GM21447 (cell line): Measurements from ENCODE around the gene MRPL49.
"Not testable (repeated sequence)": the region's sequence is repeated elsewhere in the genome, so short reads cannot be mapped to it uniquely, and the experiment has no call there.

Experiments used
- ATAC-seq: cut with Tn5 transposase; IDR thresholded peaks from one replicate; pipeline ENCODE4 v1.9.1; 2021; ENCODE audit not compliant: unreplicated experiment

The MRPL49 gene

DNA sequence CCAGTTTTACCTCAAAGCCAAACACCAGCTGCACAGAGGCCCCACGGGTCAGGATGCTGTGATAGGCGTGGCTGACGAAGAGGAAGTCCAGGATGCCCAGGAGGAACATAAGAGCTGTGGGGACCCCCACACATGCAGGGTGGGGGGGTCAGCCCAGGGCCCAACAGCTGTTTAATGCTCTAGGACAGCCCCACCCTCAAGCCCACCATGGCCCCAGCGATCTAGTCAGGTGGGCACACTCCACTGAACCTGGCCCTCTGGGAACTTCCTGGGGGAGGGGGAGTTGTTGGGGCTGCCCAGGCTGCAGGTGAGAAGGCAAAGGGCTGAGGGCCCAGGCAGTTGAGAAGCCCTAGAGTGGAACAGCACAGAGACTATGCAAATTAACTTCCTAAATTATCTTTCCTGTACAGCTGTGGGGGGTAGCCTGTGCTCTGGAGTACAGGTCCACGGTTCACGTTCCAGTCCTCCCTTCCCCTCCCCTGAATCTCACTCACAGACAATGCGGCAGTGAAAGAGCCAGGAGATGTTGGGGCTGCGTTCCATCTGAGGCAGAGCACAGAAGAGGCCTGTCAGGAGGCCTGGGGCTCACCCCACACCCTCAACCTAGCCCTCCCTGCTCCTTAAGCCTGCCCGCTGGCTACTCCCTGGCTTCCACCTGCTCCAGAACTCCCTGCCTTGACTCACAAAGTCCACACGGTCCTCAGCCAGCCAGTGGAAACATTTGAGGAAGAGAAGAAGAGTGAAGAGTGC, 10.3 kb downstream of the MRPL49 start:
- ATAC-seq = peak; percentile 39

DNA sequence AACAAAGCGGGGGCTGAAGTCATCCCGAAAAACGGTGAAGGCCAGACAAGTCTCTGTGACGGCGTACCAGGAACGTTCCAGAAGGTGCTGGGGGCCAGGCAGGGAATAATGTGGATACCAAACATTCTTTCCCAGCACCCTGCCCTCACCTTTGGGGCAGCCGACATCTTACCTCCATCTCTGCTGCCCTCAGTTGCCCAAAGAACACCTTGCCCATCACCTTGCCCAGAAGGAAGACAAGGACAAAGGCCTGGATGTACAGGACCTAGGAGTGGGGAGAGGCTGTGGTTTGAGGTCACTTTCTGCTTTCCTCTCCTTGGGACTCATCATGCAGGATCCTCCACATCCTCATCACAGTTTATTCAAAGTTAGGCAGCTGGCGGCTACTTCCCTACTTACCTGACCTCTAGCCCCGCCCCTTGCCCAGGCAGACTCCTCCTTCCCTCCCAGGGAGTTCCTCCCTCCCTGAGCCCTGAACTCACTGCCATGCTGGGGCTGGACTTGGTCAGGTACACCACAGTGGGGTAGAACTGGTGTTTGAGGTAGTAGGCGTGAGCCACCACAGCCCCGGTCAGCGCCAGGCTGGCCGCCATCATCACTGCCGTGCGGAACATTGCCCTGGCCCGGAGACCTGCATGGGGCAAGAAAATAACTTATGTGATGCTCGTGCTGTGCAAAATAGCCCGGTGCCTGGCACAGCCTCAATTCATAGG, 11.0 kb downstream of the MRPL49 start:
- ATAC-seq = no peak

DNA sequence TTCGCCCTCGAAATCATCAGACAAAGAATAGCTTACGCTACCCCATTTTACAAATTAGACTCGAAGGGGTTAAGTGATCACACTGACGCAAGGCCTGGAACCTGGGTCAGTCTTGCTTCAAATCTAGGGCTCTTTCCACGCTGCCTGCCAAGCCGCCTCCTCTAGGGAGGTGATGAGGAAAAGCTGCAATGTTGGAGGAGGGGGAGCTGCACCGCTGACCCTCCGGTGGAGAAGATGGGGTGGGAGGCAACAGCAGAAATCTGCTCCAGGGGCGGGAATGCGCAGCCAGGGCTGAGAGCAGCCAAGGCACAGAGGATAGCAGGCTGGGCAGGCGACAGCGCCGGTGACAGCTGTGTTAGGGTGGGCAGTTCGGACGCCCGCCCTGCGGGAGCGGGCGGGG, 11.6 kb downstream of the MRPL49 start:
- ATAC-seq = no peak

DNA sequence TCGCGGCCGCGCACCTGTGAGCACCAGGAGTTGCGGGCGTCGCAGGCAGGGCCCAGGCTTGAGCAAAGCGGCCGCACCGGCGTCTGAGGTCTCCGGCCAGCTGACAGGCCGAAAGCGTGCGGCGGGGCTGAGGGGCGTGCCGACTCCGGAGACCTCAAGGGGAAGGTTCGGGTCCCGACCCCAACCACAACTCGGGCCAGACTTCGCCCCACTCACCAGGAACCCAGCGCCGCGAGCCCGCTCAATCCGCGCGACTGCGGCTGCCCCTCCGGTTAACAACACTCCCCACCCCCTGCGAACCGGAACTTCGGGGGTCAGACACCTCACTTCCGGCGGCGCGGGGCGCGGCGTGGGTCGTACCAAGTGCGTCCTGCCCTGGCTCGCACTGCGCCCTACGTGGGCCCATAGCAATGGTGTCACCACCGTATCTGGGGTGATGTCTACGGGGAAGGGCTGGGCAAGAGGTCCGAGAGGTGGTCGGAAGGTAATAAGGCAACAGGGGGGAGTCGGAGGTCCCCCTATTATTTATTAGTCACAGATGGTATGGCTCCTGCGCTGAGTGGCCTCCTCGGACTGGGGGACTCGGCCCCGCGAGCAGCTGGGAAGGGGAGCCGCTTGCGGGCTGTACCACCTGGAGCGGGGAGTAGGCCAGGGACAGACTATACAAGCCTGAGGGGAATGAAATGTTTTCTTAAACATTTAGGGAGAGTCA, 12.3 kb downstream of the MRPL49 start, which contains the start of gene SYVN1:
TSS of gene SYVN1 (minus strand) at position 280 of the 712 bp plus-strand sequence. CDS start 918 bp downstream, outside the sequence.
- peak; percentile 52 for ATAC-seq

DNA sequence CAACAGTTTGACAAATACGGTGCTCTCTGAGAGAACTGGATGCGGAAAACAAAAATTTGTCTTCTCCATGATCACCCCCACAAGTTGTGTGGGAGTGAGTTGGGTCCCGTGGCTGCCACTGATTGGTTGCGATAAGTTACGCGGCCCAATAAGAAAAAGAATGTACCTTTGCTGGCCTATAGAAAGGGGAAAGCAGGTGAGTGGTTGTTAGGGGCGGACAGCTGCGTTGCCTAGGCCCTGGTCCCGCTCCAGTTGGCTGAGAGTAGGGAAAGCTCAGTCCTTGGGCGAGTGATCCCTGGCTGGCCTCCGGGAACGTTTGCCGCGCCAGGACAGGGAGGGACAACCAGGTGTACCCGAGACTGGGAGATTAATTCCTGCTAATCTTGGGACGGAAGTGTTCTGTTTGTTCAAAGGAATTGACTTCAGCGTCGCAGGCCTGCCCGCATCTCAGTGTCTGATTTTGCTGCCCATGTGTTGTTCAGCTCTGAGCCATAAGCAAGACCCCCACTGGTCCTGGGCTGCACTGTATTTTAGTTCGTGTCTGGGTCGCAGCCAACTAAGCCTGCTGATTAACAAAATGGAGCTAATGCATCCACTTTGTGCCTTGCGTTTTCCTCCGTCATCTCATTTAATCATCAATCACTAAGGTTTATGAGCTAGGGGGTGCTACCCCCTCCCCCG, 13.0 kb downstream of the MRPL49 start:
- peak; percentile 68 for ATAC-seq

DNA sequence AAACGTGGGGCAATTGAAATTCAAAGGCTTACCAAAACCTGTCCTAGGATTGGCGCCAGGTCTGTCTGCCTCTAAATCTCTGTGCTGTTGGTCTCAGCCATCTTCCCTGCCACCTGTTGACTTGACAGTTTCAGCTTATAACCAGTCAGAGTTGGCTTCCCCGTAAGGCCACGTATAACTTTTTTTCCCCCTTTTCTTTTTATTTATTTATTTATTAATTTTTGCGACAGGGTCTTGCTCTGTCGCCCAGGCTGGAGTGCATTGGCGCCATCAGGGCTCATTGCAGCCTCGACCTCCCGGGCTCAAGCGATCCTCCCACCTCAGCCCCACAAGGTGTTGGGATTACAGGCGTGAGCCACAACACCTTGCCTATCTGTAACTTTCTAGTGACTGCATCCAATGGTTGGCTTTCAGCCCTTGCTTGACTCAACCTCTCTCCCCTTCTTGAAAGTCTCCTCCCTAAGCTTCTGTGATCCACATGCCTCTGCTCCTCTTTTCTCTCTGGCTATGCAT, 13.6 kb downstream of the MRPL49 start:
- ATAC-seq = no peak

DNA sequence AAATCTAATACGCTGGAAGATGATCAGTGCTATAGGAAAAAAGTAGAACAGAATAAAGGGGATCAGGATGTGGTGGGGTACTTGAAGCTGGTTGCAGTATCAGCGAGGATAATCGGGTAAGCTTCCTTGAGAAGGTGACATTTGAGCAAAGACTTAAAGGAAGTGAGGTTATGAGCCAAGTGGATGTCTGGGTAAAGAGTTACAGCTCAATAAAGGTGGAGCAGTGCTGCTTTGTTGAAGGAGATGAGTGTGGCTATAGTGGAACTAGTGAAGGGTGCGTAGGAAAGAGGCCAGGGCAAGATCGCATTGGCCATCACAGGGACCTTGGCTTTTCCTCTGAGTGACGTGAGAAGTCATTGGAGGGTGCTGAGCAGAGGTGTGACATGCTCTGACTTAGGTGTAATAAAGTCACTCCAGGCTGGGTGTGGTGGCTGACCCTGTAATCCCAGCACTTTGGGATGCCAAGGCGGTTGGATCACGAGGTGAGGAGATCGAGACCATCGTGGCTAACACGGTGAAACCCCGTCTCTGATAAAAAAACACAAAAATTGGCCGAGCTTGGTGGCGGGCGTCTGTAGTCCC, 14.5 kb downstream of the MRPL49 start:
- no peak for ATAC-seq

DNA sequence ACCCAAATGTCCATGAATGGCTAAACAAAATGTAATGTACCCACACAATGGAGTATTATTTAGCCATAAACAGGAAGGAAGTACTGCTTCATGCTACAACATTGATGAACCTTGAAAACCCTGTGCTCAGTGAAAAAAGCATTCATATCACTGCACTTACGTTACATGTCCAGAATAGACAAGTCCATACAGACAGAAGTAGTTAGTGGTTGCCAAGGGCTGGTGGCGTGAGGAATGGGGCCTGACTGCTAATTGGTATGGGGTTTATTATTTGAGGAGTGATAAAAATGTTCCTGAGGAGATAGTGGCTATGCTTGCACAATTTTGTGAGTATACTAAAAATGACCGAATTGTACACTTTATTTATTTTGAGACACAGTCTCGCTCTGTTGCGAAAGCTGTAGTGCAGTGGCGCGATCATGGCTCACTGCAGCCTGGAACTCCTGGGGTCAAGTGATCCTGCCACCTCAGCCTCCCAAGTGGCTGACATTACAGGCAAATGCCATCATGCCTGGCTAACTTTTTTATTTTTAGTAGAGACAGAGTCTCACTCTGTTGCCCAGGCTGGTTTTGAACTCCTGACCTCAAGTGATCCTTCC, 19.9 kb downstream of the MRPL49 start:
- ATAC-seq = no peak

DNA sequence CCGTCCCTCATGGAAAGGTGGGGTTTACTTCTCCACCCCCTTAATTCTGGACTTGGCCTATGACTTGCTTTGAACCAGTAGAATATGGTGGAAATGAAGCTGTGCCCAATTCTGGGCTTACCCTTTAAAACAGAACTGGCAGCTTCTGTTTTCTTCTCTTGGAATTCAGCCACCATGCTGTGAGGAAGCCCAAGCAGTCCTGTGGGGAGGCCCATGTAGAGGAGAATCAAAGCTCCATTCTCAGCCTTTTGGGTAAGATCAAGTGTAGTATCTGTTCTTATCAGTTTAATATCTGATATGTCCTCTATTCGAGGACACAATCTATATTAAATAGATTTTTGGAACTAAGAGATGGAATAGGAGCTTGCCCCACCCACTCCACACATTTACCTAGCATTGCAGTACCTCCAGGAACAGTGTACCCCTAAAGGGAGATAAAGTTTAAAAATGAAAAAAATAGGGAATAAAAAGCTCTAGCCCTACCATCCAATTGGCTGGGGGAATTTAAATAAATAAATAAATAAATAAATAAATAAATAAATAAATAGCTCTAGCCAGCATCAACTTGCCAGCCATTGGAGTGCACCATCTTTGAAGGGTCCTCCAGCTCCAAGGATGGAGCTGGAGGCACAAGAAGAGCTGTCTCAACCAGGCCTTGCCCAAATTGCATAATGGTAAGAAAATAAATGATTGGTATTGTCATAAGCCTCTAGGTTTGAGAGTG, 25.4 kb downstream of the MRPL49 start:
- ATAC-seq = no peak

DNA sequence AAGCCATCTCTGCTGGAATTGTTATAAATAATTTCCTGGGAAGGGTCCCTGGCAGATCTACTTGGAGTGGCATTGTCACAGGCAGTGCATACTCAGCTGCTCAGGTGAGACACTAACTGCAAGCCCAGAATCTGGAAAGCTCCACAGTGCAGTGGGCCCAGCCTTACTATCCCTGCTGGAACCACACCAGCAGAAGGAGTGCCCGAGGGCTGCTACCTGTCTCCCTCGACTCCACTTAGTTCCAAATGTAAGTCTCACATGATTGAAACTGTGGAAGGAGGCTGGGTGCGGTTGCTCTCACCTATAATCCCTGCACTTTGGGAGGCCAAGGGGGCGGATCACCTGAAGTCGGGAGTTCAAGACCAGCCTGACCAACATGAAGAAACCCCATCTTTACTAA, 26.5 kb downstream of the MRPL49 start:
- ATAC-seq = no peak

DNA sequence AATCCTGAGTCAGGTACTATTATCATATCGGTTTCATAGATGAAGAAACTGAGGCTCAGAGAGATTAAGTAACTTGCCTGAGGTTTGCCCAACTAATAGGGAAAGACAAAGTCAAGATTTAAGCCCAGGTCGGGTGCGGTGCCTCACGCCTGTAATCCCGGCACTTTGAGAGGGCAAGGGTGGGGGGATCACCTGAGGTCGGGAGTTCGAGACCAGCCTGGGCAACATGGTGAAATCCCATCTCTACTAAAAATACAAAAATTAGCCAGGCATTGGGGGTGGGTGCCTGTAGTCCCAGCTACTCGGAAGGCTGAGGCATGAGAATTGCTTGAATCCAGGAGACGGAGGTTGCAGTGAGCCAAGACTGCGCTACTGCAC, 28.0 kb downstream of the MRPL49 start:
- not testable (repeated sequence) for ATAC-seq

DNA sequence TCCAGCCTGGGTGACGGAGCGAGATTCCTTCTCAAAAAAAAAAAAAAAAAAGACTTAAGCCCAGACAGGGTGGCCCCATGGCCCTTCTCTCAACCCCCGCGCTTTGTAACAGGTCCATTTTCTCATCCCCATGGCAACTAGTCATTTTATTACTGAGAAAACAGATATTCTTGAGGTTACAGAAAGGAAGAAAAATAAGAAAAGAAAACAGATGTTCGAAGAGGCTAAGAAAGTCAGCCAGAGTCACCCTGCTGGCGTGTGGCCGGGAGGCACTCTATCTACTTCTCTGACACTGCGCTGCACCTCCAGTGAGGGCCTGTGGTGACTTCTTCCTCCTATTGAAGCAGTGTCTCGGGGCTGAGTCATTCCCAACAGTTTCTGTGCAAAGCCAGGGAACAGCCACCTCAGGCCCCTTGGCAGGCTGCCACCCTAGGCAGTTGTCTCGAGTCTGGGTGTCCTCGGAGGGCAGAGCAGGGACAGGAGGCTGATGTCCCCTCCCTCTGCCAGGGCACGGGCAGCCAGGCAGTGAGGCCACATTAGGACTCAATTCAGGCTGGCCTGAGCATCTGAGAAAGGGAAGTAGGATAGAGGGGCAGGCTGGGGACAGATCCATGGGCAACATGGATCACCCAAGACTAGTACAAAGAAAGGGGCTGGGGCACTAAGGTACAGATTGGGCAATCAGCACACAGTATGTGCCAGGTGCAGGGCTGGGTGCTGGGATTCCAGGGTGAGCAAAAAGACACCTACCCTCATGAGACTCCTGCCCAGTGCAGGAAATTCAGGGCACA, 28.6 kb downstream of the MRPL49 start:
- peak; percentile 48 for ATAC-seq

DNA sequence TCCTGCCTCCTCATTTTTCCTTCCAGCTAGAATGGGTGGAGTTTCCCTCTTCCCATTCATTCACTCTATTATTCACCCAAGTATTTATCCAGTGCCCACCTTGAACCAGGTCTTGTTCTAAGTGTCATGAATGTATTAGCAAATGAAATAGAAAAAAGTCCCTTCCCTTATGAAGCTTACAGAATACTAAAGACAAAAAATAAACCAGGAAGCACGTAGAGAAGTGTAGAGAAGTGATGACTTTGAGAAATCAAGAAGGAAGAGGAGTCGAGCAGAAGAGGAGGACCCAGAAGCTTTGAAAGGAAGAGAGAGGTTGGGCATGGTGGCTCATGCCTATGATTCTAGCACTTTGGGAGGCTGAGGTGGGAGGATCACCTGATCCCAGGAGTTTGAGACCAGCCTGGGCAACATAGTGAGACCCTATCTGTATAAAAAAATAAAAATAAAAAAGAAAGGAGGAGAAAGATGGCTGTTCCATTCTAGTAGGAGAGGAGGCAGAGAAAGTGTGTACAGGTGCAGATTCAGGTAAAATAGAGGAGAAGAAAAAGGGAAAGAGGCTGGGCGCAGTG, 29.3 kb downstream of the MRPL49 start:
- ATAC-seq = no peak

DNA sequence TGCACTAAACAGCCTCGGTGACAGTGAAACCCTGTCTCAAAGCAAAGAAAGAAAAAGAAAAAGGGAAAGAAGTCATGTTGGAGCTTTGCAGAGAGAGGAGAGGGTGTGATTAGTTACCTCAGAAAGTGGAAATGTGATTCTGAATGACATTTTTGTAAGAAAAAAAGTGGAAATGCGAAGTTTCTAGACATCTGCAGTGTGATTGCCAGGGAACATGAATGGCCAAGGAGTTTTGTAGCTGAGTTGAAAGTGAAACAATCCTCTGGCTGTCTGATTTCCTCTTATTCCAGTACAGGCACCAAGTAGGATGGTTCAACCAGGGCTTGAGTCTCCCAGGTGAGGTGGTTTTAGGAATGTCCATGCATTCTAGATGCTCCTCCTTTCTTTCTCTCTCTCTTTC, 30.0 kb downstream of the MRPL49 start:
- no peak for ATAC-seq

DNA sequence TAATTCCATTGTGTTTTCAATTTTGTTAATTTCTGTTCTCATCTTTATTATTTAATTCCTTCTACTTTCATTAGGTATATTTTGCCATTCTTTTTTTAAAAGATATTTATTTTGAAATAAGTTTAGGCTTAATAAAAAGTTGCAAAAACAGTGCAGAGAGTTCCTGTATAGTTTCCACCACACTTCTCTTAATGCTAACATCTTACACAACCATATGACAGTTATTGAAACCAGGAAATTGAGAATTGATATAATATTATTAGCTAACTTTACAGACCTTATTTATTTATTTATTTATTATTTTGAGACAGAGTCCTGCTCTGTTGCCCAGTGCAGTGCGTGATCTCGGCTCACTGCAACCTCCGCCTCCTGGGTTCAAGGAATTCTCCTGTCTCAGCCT, 34.1 kb downstream of the MRPL49 start:
- ATAC-seq = no peak

DNA sequence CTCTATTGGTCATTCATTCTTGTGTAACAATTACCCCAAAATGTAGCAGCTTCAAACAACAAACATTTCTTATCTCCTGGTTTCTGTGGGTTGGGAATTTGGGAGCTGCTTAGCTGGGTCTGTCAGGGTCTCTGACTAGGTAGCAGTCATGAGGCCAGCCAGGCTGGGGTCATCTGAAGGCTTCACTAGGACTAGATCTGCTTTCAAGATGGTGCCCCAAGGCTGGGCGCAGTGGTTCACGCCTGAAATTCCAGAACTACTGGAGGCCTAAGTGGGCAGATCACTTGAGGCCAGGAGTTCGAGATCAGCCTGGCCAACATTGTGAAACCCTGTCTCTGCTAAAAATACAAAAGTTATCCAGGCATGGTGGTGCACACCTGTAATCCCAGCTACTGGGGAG, 34.8 kb downstream of the MRPL49 start:
- ATAC-seq = no peak

DNA sequence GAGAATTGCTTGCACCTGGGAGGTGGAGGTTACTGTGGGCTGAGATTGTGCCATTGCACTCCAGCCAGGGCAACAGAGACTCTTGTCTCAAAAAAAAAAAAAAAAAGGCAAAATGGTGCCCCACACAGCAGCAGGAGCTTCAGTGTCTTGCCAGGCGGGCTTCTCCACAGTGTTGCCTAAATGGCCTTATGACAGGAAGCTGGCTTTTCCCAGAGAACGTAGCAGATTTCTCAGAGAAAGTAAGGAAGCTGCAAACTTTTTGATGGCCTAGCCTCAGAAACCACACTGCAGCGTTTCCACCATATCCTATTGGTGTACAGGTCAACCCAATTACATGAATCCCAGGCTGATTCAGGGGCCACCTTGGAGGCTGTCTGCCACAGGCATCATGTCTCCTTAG, 35.2 kb downstream of the MRPL49 start:
- no peak for ATAC-seq

DNA sequence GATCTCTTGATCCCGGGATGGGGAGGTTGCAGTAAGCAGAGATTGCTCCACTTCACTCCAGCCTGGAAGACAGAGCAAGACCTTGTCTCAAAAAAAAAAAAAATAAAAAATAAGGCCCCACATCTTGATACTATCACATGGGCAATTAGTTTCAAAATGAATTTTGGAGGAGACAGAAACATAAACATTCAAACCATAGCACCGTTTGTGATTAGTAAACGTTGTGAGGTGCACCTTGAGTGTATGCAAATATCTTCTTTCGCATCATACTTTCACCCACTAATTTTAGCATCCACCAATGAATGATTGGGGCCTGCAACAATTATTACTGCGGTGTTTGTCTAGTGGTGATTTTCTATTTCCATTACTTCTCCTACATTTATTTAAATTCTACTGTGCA, 36.9 kb downstream of the MRPL49 start:
- ATAC-seq = peak; percentile 83

DNA sequence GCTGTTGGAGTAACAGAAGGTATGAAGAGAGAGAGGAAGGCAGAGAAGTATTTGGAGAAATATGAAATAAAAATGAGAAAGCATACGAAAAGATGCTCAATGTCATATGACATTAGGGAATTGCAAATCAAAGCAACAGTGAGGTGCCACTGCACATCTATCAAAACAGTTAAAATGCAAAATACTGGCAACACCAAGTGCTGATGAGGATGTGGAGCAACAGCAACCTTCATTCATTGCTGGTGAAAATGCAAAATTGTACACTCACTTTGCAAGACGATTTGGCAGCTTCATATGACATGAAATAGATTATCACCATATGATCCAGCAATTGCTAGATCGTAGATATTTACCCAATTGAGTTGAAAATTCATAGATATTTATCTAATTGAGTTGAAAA, 38.5 kb downstream of the MRPL49 start:
- ATAC-seq = no peak
